ENCODE results near the gene CHST11. TPM values are rescaled to one million over a fixed set of nuclear protein-coding genes. Genes with fewer than 3 reads are reported as not detected.

CHST11 gene
- 10 to 100 TPM in 2 of 4 donors, 1 to 10 TPM in 2; 9.9 to 22.8 (median 13.6) TPM for total RNA-seq
- 10 to 100 TPM in 1 of 3 donors, 1 to 10 TPM in 1, under 1 TPM in 1; 0.60 to 10.2 (median 2.1) TPM for polyA plus RNA-seq

DNA sequence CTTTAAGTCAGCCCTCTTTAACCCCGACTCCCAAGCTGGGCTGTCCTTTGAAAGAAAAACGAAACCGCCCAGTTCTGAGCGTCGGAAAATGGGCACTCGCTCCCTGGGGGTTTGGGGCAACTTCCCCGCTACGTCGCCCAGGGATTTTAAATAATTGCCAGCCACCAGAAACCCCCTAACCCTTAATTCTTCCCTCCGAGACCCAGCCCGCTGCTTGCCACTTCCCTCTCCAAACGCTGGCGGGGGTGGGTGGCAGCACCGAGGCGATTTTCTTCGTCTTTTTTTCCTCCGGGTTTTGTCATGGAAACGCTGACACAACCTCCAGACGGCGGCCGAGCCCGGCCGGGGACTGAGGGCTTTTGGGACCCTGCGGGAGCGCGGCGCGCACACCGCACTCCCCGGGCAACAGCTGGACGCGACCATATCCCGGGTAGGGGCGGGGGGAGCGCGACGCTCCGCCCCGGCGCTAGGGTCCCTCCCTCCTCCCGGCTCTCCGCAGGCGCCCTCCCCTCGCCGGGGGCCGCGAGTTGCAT is at the start of gene CHST11:
Gene CHST11, plus strand, starts transcription at position 532 of the 533 bp plus-strand sequence.
- TF ChIP-seq POLR2AphosphoS5 (IDR thresholded peaks at IDR 0.05): peak in 2 of 4 donors; percentile 25 to 83
- TF ChIP-seq, protein P1, sequence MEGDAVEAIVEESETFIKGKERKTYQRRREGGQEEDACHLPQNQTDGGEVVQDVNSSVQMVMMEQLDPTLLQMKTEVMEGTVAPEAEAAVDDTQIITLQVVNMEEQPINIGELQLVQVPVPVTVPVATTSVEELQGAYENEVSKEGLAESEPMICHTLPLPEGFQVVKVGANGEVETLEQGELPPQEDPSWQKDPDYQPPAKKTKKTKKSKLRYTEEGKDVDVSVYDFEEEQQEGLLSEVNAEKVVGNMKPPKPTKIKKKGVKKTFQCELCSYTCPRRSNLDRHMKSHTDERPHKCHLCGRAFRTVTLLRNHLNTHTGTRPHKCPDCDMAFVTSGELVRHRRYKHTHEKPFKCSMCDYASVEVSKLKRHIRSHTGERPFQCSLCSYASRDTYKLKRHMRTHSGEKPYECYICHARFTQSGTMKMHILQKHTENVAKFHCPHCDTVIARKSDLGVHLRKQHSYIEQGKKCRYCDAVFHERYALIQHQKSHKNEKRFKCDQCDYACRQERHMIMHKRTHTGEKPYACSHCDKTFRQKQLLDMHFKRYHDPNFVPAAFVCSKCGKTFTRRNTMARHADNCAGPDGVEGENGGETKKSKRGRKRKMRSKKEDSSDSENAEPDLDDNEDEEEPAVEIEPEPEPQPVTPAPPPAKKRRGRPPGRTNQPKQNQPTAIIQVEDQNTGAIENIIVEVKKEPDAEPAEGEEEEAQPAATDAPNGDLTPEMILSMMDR (IDR thresholded peaks at IDR 0.05): peak in 2 of 4 experiments; percentile 9 to 27
- TF ChIP-seq POLR2A (IDR thresholded peaks at IDR 0.05): no peak
- no peak for TF ChIP-seq EP300 (IDR thresholded peaks at IDR 0.05)
- Histone ChIP-seq H3K36me3 (no peaks in the 10 kb centered on the region), H3K4me3 (peak within 1 kb of the TSS; percentile 60 to 88 (median 79)), H3K9me3 (no peaks in the 10 kb centered on the region), H3K27me3 (no peaks in the 10 kb centered on the region), H3K4me1 (peaks cover 0 to 29% (median 18%) of the 10 kb centered on the region in 4 donors), H3K27ac (peak within 1 kb of the TSS; percentile 59 to 86 (median 79))
- WGBS, 2 donors: 1% methylated on average over 47 of the region's 47 CpGs
- intact Hi-C loops (cut with DNase I): loop anchor here (2.0 to 10.0 kb wide), 6 partner anchors 146 to 421 kb away; no protein-coding TSS in a partner anchor
- DNase-seq: peak; percentile 87

DNA sequence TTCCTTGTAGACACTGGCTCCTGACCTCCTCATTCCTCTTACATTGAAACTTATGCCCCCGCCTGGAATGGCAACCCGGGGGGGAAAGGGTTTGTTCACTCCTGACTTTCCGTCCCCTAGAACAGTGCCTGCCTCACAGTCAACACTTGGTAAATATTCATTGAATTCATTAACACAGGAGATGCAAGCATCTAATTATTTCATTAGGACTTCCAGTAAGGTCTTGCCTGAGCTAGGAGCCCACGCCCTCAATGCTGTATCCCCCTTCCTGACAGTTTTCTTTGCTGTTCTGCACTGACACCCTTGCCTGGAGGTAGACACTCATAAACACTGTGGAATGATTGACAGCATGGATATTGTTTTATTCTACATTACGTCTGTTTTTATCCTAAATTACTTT is 49.3 kb upstream of the CHST11 start:
- H3K4me1 ChIP-seq: no peaks in the 10 kb centered on the region
- H3K36me3 ChIP-seq: no peaks in the 10 kb centered on the region
- no peak overlapping the region for H3K27ac ChIP-seq
- intact Hi-C loops (cut with DNase I): no loop called here
- H3K4me3 ChIP-seq: no peak overlapping the region
- H3K27me3 ChIP-seq: no peaks in the 10 kb centered on the region
- DNase-seq: no peak
- H3K9me3 ChIP-seq: peaks cover 0 to 3% (median 0%) of the 10 kb centered on the region in 4 donors
- no peak for TF ChIP-seq EP300 (IDR thresholded peaks at IDR 0.05)
- no peak for TF ChIP-seq POLR2AphosphoS5 (IDR thresholded peaks at IDR 0.05)
- TF ChIP-seq, protein P1 (IDR thresholded peaks at IDR 0.05): no peak
- TF ChIP-seq POLR2A (IDR thresholded peaks at IDR 0.05): no peak
- 89 to 91% methylated on average over 5 of the region's 5 CpGs for WGBS, 2 donors

DNA sequence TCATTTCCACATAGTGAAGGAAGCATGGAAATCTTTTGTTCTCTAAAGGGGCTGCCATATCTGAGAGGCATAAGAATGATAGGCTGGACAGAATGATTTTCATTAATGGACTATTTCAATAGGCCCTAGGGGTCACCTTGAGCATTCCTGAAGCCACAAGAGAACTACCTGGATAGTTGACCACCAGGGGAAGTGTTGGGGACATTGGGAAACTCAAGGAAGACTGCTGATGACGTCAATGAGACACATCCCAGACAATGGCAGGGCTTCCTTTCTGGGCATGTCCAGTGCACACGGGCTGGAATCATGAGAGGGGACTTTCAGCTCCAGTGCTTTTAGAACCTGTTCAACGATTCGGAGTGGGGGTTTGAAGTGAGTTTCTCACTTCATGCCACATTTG is 48.8 kb upstream of the CHST11 start:
- Histone ChIP-seq H3K36me3 (no peaks in the 10 kb centered on the region), H3K27ac (no peak overlapping the region), H3K9me3 (peaks cover 0 to 3% (median 0%) of the 10 kb centered on the region in 4 donors), H3K4me1 (no peaks in the 10 kb centered on the region), H3K4me3 (no peak overlapping the region), H3K27me3 (no peaks in the 10 kb centered on the region)
- WGBS, 2 donors: 66 to 89% methylated on average over 4 of the region's 4 CpGs
- TF ChIP-seq EP300 (IDR thresholded peaks at IDR 0.05) (no peak), POLR2AphosphoS5 (IDR thresholded peaks at IDR 0.05) (no peak), POLR2A (IDR thresholded peaks at IDR 0.05) (no peak)
- TF ChIP-seq, protein P1 (IDR thresholded peaks at IDR 0.05): no peak
- DNase-seq: no peak
- intact Hi-C loops (cut with DNase I): no loop called here

GRCh38 chr12:104410326-104410725 is 46.4 kb upstream of the CHST11 start:
- Histone ChIP-seq H3K4me1 (no peaks in the 10 kb centered on the region), H3K27me3 (no peaks in the 10 kb centered on the region), H3K36me3 (no peaks in the 10 kb centered on the region), H3K27ac (no peak overlapping the region), H3K4me3 (no peak overlapping the region), H3K9me3 (peaks cover 0 to 3% (median 0%) of the 10 kb centered on the region in 4 donors)
- TF ChIP-seq POLR2A (IDR thresholded peaks at IDR 0.05) (no peak), POLR2AphosphoS5 (IDR thresholded peaks at IDR 0.05) (no peak), EP300 (IDR thresholded peaks at IDR 0.05) (no peak)
- TF ChIP-seq, protein P1 (IDR thresholded peaks at IDR 0.05): no peak
- intact Hi-C loops (cut with DNase I): no loop called here
- DNase-seq: no peak

All from sigmoid colon (tissue), 7 donors.